GM12878 (cell line): Measurements from ENCODE around the gene SGMS1. TPM values are rescaled to one million over a fixed set of nuclear protein-coding genes. Genes with fewer than 3 reads are reported as not detected.
"Not testable (repeated sequence)": the region's sequence is repeated elsewhere in the genome, so short reads cannot be mapped to it uniquely, and the experiment has no call there.

Experiments used
- ATAC-seq: fragments of 200-7000 bp; cut with Tn5 transposase; 3 replicates; pipeline ENCODE4 v1.9.1; 2020; ENCODE audit warnings: mild to moderate bottlenecking, moderate library complexity
- BruUV-seq: library from RNA; stranded (reverse); fragments of 400-500 nt; replicated peaks from 2 replicates; lab custom pipeline; 2021; lab: Mats Ljungman, UMichigan
- CTCF ChIA-PET: fragments of 300-600 bp; sonication (Branson Sonifier 250); formaldehyde crosslinking; extraction: SDS; loops from one replicate; lab custom pipeline; 2021; ENCODE audit warnings: inconsistent platforms; lab: Yijun Ruan, JAX
- POLR2A ChIA-PET: fragments of 350-600 bp; formaldehyde crosslinking; extraction: SDS; loops from one replicate; lab custom pipeline; 2021; ENCODE audit warnings: inconsistent platforms; lab: Charles Lee
- RAD21 ChIA-PET: fragments of 300-600 bp; sonication (Branson Sonifier 250); formaldehyde crosslinking; loops from one replicate; lab custom pipeline; 2023; ENCODE audit warnings: antibody characterized with exemption; ENCODE audit not compliant: unreplicated experiment; lab: Charles Lee
- SMC1A ChIA-PET: fragments of 300-600 bp; sonication (Branson Sonifier 250); formaldehyde crosslinking; loops from one replicate; lab custom pipeline; 2023; ENCODE audit not compliant: unreplicated experiment, uncharacterized antibody; lab: Charles Lee
- DNase-seq: peaks from one replicate; pipeline ENCODE4 v3.0.0-alpha.2; 2011; ENCODE audit warnings: low read depth, low spot score
- FAIRE-seq: peaks from 3 replicates; lab custom pipeline; 2011; peaks lifted over from hg19 to GRCh38; lab: Jason Lieb, UNC
- H2AFZ ChIP-seq: 2 replicates; pipeline ENCODE4 v1.6.0; 2011; ENCODE audit warnings: low read depth, low read length, control low read depth; ENCODE audit not compliant: control insufficient read depth
- H3K27ac ChIP-seq: 2 replicates; pipeline ENCODE4 v1.5.1; 2011; ENCODE audit warnings: control low read depth; ENCODE audit not compliant: control insufficient read depth, insufficient read depth
- H3K27me3 ChIP-seq, 2 experiments: replicated peaks in 1 of 2; 2 replicates each; pipeline versions ENCODE4 v1.6.0 to v1.6.1; 2011; ENCODE audit warnings: low read length in 1 of 2; ENCODE audit not compliant: control insufficient read depth in 2 of 2, insufficient read depth in 2 of 2
- H3K36me3 ChIP-seq, 2 experiments: 2 replicates each; pipeline ENCODE4 v1.5.1; 2011; ENCODE audit warnings: low read length in 1 of 2; ENCODE audit not compliant: control insufficient read depth in 2 of 2, insufficient read depth in 2 of 2
- H3K4me1 ChIP-seq: 2 replicates; pipeline ENCODE4 v1.6.1; 2011; ENCODE audit warnings: mild to moderate bottlenecking, low read length, moderate library complexity, mixed read lengths; ENCODE audit not compliant: control insufficient read depth, insufficient read depth
- H3K4me2 ChIP-seq: 2 replicates; pipeline ENCODE4 v1.6.0; 2011; ENCODE audit warnings: control low read depth; ENCODE audit not compliant: control insufficient read depth, insufficient read depth
- H3K4me3 ChIP-seq: fragments of 200-600 bp; sonication (generic); 2 replicates; pipeline ENCODE4 v1.5.1; 2016
- H3K79me2 ChIP-seq: 2 replicates; pipeline ENCODE4 v1.6.0; 2011; ENCODE audit warnings: low read length; ENCODE audit not compliant: control insufficient read depth, insufficient read depth
- H3K9ac ChIP-seq: 2 replicates; pipeline ENCODE4 v1.8.0; 2011; ENCODE audit warnings: low read length, control low read depth, mixed read lengths; ENCODE audit not compliant: control insufficient read depth, insufficient read depth
- H3K9me3 ChIP-seq: replicated peaks from 3 replicates; pipeline ENCODE4 v1.5.1; 2011; ENCODE audit warnings: mild to moderate bottlenecking, low read length; ENCODE audit not compliant: control insufficient read depth, insufficient read depth
- H4K20me1 ChIP-seq: 2 replicates; pipeline ENCODE4 v1.6.0; 2011; ENCODE audit not compliant: control insufficient read depth, insufficient read depth
- ATF7 ChIP-seq: fragments of 450-650 bp; IDR thresholded peaks from 2 replicates; pipeline ENCODE4 v1.6.1; 2016; ENCODE audit warnings: low read depth, mild to moderate bottlenecking
- DPF2 ChIP-seq: fragments of 450-650 bp; IDR thresholded peaks from 2 replicates; pipeline ENCODE4 v1.6.1; 2017; ENCODE audit warnings: mild to moderate bottlenecking
- IKZF2 ChIP-seq, 2 experiments: fragments of 450-650 bp; IDR thresholded peaks; 2 replicates each; pipeline ENCODE4 v1.6.1; 2017; ENCODE audit warnings: mild to moderate bottlenecking in 2 of 2, moderate library complexity in 2 of 2
- JUNB ChIP-seq: IDR thresholded peaks from 2 replicates; pipeline ENCODE4 v1.6.1; 2016; ENCODE audit warnings: antibody characterized with exemption, mild to moderate bottlenecking
- MTA2 ChIP-seq: fragments of 450-650 bp; IDR thresholded peaks from 2 replicates; pipeline ENCODE4 v1.6.1; 2016; ENCODE audit warnings: low read depth, mild to moderate bottlenecking, moderate library complexity
- NR2F1 ChIP-seq: fragments of 450-650 bp; conservative IDR thresholded peaks from 2 replicates; pipeline ENCODE4 v1.6.1; 2017; ENCODE audit warnings: mild to moderate bottlenecking
- STAT1 ChIP-seq: fragments of 450-650 bp; conservative IDR thresholded peaks from 2 replicates; pipeline ENCODE4 v1.6.1; 2014; ENCODE audit warnings: antibody characterized with exemption, mild to moderate bottlenecking
- ZNF217 ChIP-seq: fragments of 450-650 bp; IDR thresholded peaks from 2 replicates; pipeline ENCODE4 v1.6.1; 2017; ENCODE audit warnings: antibody characterized with exemption, mild to moderate bottlenecking
- ZNF24 ChIP-seq: fragments of 450-650 bp; IDR thresholded peaks from 2 replicates; pipeline ENCODE4 v1.6.1; 2017; ENCODE audit warnings: antibody characterized with exemption, mild to moderate bottlenecking
- WGBS: methylation state at CpG from one replicate; pipeline ENCODE4 v1.1.6; 2016; ENCODE audit warnings: low lambda C conversion rate; ENCODE audit not compliant: insufficient replicate concordance, insufficient coverage; ENCODE audit errors: missing lambda C conversion rate; 5-methylcytosine and 5-hydroxymethylcytosine counted together
- in situ Hi-C: fragments of 300-500 bp; cut with MboI; formaldehyde crosslinking; loops from 9 replicates; pipeline ENCODE4 v1.14.3; 2018; ENCODE audit warnings: mixed read lengths
- intact Hi-C: fragments of 100-400 bp; cut with micrococcal nuclease; formaldehyde crosslinking; loops from one replicate; pipeline ENCODE4 v1.14.2; 2022; ENCODE audit not compliant: unreplicated experiment
- polyA plus RNA-seq, 11 experiments: library from polyadenylated mRNA; depleted of rRNA in 4 of 11; unstranded in 6 of 11; stranded (reverse) in 5 of 11; fragments of >200 nt; fragmentation: Nextera tagmentation in 4 of 11; fragmentation: Illumina TruSeq in 1 of 11; extraction: Ambion mirVana in 4 of 11; extraction: Trizol in 1 of 11; gene quantifications; 1 replicate in 1 of 11; 2 replicates in 10 of 11; pipeline versions ENCODE4 v1.2.1 to v1.2.3, GENCODE V29; 2011 to 2016; ENCODE audit warnings: inconsistent platforms in 2 of 11, missing spikeins in 2 of 11, low read depth in 1 of 11
- total RNA-seq, 4 experiments: library from RNA; depleted of rRNA in 3 of 4; stranded (reverse); fragments of >200 nt in 3 of 4; fragmentation: Illumina TruSeq in 1 of 4; extraction: Trizol in 1 of 4; gene quantifications; 2 replicates each; pipeline versions ENCODE4 v1.2.1 to v1.2.3, GENCODE V29; 2013 to 2021
- TF ChIP-seq, protein P1 (sequence below): fragments of 450-650 bp; IDR thresholded peaks from 2 replicates; pipeline ENCODE4 v1.6.1; 2017; ENCODE audit warnings: low read depth, mild to moderate bottlenecking, moderate library complexity
- TF ChIP-seq, protein P2 (sequence below): fragments of 450-650 bp; IDR thresholded peaks from 2 replicates; pipeline ENCODE4 v1.6.1; 2016; ENCODE audit warnings: mild to moderate bottlenecking

SGMS1 gene
- total and polyA plus RNA-seq, 10 of the 15 experiments (the other 5 are each of a cell fraction or from before 2014, with no cell fraction given) = 1.4 to 14.5 (median 4.9) TPM

DNA sequence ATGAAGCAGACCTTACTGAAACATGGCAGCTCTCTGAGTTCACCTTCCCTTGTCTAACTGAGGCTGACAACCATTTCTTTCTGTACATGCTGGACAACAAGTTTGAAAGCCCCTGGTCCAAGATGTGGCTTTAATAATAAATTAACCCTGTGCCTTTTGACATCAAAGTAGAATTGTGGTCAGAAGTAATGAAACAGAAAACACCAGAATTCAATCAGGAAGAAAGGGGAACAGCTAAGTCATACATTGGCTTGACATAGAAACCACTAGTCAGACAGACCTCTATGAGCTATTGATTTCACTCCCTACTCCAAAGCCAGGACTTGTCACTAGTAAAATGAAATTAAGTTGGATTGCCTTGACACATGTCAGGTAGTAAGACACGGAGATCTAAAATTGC is 197.3 kb downstream of the SGMS1 start (continued):
- TF ChIP-seq DPF2 = peak; percentile 35; the same call in 1 of the 2 replicates
- no peak for TF ChIP-seq JUNB
- TF ChIP-seq ZNF24 = peak; percentile 92
- TF ChIP-seq ATF7 = peak; percentile 14; the same call in 1 of the 2 replicates
- peak; percentile 82 for TF ChIP-seq MTA2
- TF ChIP-seq, protein P1, sequence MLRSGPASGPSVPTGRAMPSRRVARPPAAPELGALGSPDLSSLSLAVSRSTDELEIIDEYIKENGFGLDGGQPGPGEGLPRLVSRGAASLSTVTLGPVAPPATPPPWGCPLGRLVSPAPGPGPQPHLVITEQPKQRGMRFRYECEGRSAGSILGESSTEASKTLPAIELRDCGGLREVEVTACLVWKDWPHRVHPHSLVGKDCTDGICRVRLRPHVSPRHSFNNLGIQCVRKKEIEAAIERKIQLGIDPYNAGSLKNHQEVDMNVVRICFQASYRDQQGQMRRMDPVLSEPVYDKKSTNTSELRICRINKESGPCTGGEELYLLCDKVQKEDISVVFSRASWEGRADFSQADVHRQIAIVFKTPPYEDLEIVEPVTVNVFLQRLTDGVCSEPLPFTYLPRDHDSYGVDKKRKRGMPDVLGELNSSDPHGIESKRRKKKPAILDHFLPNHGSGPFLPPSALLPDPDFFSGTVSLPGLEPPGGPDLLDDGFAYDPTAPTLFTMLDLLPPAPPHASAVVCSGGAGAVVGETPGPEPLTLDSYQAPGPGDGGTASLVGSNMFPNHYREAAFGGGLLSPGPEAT = peak; percentile 57; the same call in 1 of the 2 replicates
- TF ChIP-seq STAT1 = no peak
- TF ChIP-seq IKZF2 (IDR thresholded peaks at IDR 0.05) = peak; percentile 58 to 62; a peak in 3 of 4 replicates
- TF ChIP-seq, protein P2, sequence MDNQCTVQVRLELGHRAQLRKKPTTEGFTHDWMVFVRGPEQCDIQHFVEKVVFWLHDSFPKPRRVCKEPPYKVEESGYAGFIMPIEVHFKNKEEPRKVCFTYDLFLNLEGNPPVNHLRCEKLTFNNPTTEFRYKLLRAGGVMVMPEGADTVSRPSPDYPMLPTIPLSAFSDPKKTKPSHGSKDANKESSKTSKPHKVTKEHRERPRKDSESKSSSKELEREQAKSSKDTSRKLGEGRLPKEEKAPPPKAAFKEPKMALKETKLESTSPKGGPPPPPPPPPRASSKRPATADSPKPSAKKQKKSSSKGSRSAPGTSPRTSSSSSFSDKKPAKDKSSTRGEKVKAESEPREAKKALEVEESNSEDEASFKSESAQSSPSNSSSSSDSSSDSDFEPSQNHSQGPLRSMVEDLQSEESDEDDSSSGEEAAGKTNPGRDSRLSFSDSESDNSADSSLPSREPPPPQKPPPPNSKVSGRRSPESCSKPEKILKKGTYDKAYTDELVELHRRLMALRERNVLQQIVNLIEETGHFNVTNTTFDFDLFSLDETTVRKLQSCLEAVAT = peak; percentile 28; the same call in 1 of the 2 replicates
- TF ChIP-seq NR2F1 = peak; percentile 75
- TF ChIP-seq, all 136 proteins: peak for 13

DNA sequence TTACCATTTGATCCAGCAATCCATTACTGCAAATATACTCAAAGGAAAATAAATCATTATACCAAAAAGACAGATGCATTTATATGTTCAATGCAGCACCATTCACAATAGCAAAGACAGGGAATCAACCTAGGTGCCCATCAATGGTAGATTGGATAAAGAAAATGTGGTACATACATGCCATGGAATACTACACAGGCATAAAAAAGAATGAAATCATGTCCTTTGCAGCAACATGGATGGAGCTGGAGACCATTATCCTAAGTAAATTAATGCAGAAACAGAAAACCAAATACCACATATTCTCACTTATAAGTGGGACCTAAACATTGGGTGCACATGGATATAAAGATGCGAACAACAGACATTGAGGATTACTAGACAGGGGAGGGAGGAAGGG is 198.5 kb downstream of the SGMS1 start:
- H4K20me1 ChIP-seq, H3K4me3 ChIP-seq, intact Hi-C loops, POLR2A ChIA-PET, ATAC-seq, H3K9me3 ChIP-seq, H3K4me2 ChIP-seq, DNase-seq, CTCF ChIA-PET, H2AFZ ChIP-seq, H3K36me3 ChIP-seq, H3K27ac ChIP-seq, H3K27me3 ChIP-seq, BruUV-seq, FAIRE-seq, in situ Hi-C loops, H3K9ac ChIP-seq, H3K79me2 ChIP-seq: not testable (repeated sequence)
- SMC1A ChIA-PET = interaction anchor here (0.9 to 2.5 kb wide), 7 partner anchors 13 to 150 kb away, joined by 3 to 7 read pairs (median 3); no protein-coding TSS in a partner anchor
- H3K4me1 ChIP-seq = peaks cover 26% of the 10 kb centered on the region
- RAD21 ChIA-PET = interaction anchor here (1.3 to 2.3 kb wide), 2 partner anchors 42 to 84 kb away, joined by 3 to 10 read pairs; no protein-coding TSS in a partner anchor
- TF ChIP-seq ZNF217 = 0 out of 2 replicates have a peak, but pooled peaks have one; percentile 39
- 95% methylated on average over 1 of the region's 1 CpG for WGBS
